ENCODE data around the gene LRRFIP2.
"Not testable (repeated sequence)": the region's sequence is repeated elsewhere in the genome, so short reads cannot be mapped to it uniquely, and the experiment has no call there.

The LRRFIP2 gene

GRCh38 chr3:37125195-37126073, 48.9 kb downstream of the LRRFIP2 start:
- peaks cover 23% of the 10 kb centered on the region for H3K4me1 Mint-ChIP-seq (ENCODE audit: low read depth)
- no peaks in the 10 kb centered on the region for H3K27me3 Mint-ChIP-seq
- DNase-seq, result no peak
- peaks cover 29% of the 10 kb centered on the region for H3K36me3 Mint-ChIP-seq (ENCODE audit: low read depth)
- H3K27ac Mint-ChIP-seq, result no peak overlapping the region
- H3K4me3 Mint-ChIP-seq, result no peak overlapping the region
- H3K9me3 Mint-ChIP-seq, result no peaks in the 10 kb centered on the region

GRCh38 chr3:37124435-37124834, 49.9 kb downstream of the LRRFIP2 start:
- no peak overlapping the region for H3K4me3 Mint-ChIP-seq
- no peak for DNase-seq
- peaks cover 27% of the 10 kb centered on the region for H3K36me3 Mint-ChIP-seq (ENCODE audit: low read depth)
- no peak overlapping the region for H3K27ac Mint-ChIP-seq
- H3K27me3 Mint-ChIP-seq, result no peaks in the 10 kb centered on the region
- no peaks in the 10 kb centered on the region for H3K9me3 Mint-ChIP-seq
- peaks cover 15% of the 10 kb centered on the region for H3K4me1 Mint-ChIP-seq (ENCODE audit: low read depth)

GRCh38 chr3:37123292-37123691, 51.1 kb downstream of the LRRFIP2 start:
- H3K36me3 Mint-ChIP-seq (ENCODE audit: low read depth), result peaks cover 19% of the 10 kb centered on the region
- H3K27ac Mint-ChIP-seq, result no peak overlapping the region
- no peaks in the 10 kb centered on the region for H3K27me3 Mint-ChIP-seq
- H3K4me1 Mint-ChIP-seq (ENCODE audit: low read depth), result peaks cover 10% of the 10 kb centered on the region
- no peak for DNase-seq
- no peak overlapping the region for H3K4me3 Mint-ChIP-seq
- H3K9me3 Mint-ChIP-seq, result no peaks in the 10 kb centered on the region

GRCh38 chr3:37122069-37122468, 52.3 kb downstream of the LRRFIP2 start:
- H3K27ac Mint-ChIP-seq, H3K4me3 Mint-ChIP-seq, H3K9me3 Mint-ChIP-seq, H3K27me3 Mint-ChIP-seq, DNase-seq: not testable (repeated sequence)
- peaks cover 14% of the 10 kb centered on the region for H3K36me3 Mint-ChIP-seq (ENCODE audit: low read depth)
- H3K4me1 Mint-ChIP-seq (ENCODE audit: low read depth), result peaks cover 11% of the 10 kb centered on the region

- DNase-seq, result no peak
- Mint-ChIP-seq H3K4me3 (no peak overlapping the region), H3K4me1 (ENCODE audit: low read depth) (peaks cover 22% of the 10 kb centered on the region), H3K27me3 (no peaks in the 10 kb centered on the region), H3K9me3 (no peaks in the 10 kb centered on the region), H3K27ac (no peak overlapping the region), H3K36me3 (ENCODE audit: low read depth) (peaks cover 16% of the 10 kb centered on the region)
Observed at GRCh38 chr3:37118163-37118562, 56.2 kb downstream of the LRRFIP2 start.

GRCh38 chr3:37117548-37117947, 56.8 kb downstream of the LRRFIP2 start:
- DNase-seq, result no peak
- H3K4me1 Mint-ChIP-seq (ENCODE audit: low read depth), result peaks cover 22% of the 10 kb centered on the region
- H3K27me3 Mint-ChIP-seq, result no peaks in the 10 kb centered on the region
- no peak overlapping the region for H3K27ac Mint-ChIP-seq
- H3K9me3 Mint-ChIP-seq, result no peaks in the 10 kb centered on the region
- H3K4me3 Mint-ChIP-seq, result no peak overlapping the region
- peaks cover 16% of the 10 kb centered on the region for H3K36me3 Mint-ChIP-seq (ENCODE audit: low read depth)

- peaks cover 22% of the 10 kb centered on the region for H3K4me1 Mint-ChIP-seq (ENCODE audit: low read depth)
- DNase-seq, result no peak
- no peaks in the 10 kb centered on the region for H3K27me3 Mint-ChIP-seq
- no peak overlapping the region for H3K4me3 Mint-ChIP-seq
- H3K9me3 Mint-ChIP-seq, result no peaks in the 10 kb centered on the region
- H3K27ac Mint-ChIP-seq, result no peak overlapping the region
- H3K36me3 Mint-ChIP-seq (ENCODE audit: low read depth), result peaks cover 12% of the 10 kb centered on the region
Observed at GRCh38 chr3:37116998-37117397, 57.4 kb downstream of the LRRFIP2 start.

- peaks cover 6% of the 10 kb centered on the region for H3K36me3 Mint-ChIP-seq (ENCODE audit: low read depth)
- H3K27me3 Mint-ChIP-seq, result no peaks in the 10 kb centered on the region
- no peak overlapping the region for H3K4me3 Mint-ChIP-seq
- H3K27ac Mint-ChIP-seq, result peak overlapping the region; percentile 52
- no peak for DNase-seq
- peaks cover 22% of the 10 kb centered on the region for H3K4me1 Mint-ChIP-seq (ENCODE audit: low read depth)
- no peaks in the 10 kb centered on the region for H3K9me3 Mint-ChIP-seq
Observed at GRCh38 chr3:37115446-37115845, 58.9 kb downstream of the LRRFIP2 start.

GRCh38 chr3:37114251-37115145, 59.9 kb downstream of the LRRFIP2 start:
- peak overlapping the region; percentile 23 for H3K4me3 Mint-ChIP-seq
- no peaks in the 10 kb centered on the region for H3K27me3 Mint-ChIP-seq
- H3K36me3 Mint-ChIP-seq (ENCODE audit: low read depth), result peaks cover 8% of the 10 kb centered on the region
- H3K27ac Mint-ChIP-seq, result no peak overlapping the region
- peaks cover 22% of the 10 kb centered on the region for H3K4me1 Mint-ChIP-seq (ENCODE audit: low read depth)
- H3K9me3 Mint-ChIP-seq, result no peaks in the 10 kb centered on the region
- DNase-seq, result no peak

- H3K27ac Mint-ChIP-seq, result no peak overlapping the region
- peaks cover 8% of the 10 kb centered on the region for H3K36me3 Mint-ChIP-seq (ENCODE audit: low read depth)
- no peaks in the 10 kb centered on the region for H3K27me3 Mint-ChIP-seq
Observed at GRCh38 chr3:37112987-37113386, 61.4 kb downstream of the LRRFIP2 start.

GRCh38 chr3:37111199-37111598, 63.2 kb downstream of the LRRFIP2 start:
- Mint-ChIP-seq H3K27me3 (no peaks in the 10 kb centered on the region), H3K9me3 (no peaks in the 10 kb centered on the region), H3K27ac (no peak overlapping the region), H3K4me3 (no peak overlapping the region), H3K36me3 (ENCODE audit: low read depth) (peaks cover 8% of the 10 kb centered on the region), H3K4me1 (ENCODE audit: low read depth) (peaks cover 20% of the 10 kb centered on the region)
- DNase-seq, result no peak

More at GRCh38 chr3:37112987-37113386, 61.4 kb downstream of the LRRFIP2 start:
- Mint-ChIP-seq H3K4me1 (ENCODE audit: low read depth) (peaks cover 22% of the 10 kb centered on the region), H3K9me3 (no peaks in the 10 kb centered on the region), H3K4me3 (no peak overlapping the region)
- no peak for DNase-seq

- no peak for DNase-seq
- Mint-ChIP-seq H3K4me1 (ENCODE audit: low read depth) (no peaks in the 10 kb centered on the region), H3K9me3 (no peaks in the 10 kb centered on the region), H3K4me3 (no peak overlapping the region), H3K36me3 (ENCODE audit: low read depth) (peaks cover 4% of the 10 kb centered on the region), H3K27me3 (no peaks in the 10 kb centered on the region), H3K27ac (no peak overlapping the region)
Observed at GRCh38 chr3:37107846-37108245, 66.5 kb downstream of the LRRFIP2 start.

GRCh38 chr3:37103103-37103808, 71.1 kb downstream of the LRRFIP2 start:
- Mint-ChIP-seq H3K27ac (no peak overlapping the region), H3K4me3 (no peak overlapping the region), H3K4me1 (ENCODE audit: low read depth) (no peaks in the 10 kb centered on the region), H3K36me3 (ENCODE audit: low read depth) (peaks cover 2% of the 10 kb centered on the region), H3K27me3 (no peaks in the 10 kb centered on the region), H3K9me3 (no peaks in the 10 kb centered on the region)
- no peak for DNase-seq

GRCh38 chr3:37100411-37100810, 74.0 kb downstream of the LRRFIP2 start:
- H3K4me1 Mint-ChIP-seq (ENCODE audit: low read depth), result no peaks in the 10 kb centered on the region

More at GRCh38 chr3:37100411-37100810, 74.0 kb downstream of the LRRFIP2 start:
- Mint-ChIP-seq H3K4me3 (no peak overlapping the region), H3K9me3 (no peaks in the 10 kb centered on the region), H3K36me3 (ENCODE audit: low read depth) (peaks cover 2% of the 10 kb centered on the region), H3K27ac (no peak overlapping the region), H3K27me3 (no peaks in the 10 kb centered on the region)
- no peak for DNase-seq
